ENCODE measurements around the gene BOLA3. TPM values are rescaled to one million over a fixed set of nuclear protein-coding genes. Genes with fewer than 3 reads are reported as not detected.

The BOLA3 gene
- total and polyA plus RNA-seq, 10 donors = 12.6 to 41.4 (median 23.7) TPM

GRCh38 chr2:74162951-74163350, 15.2 kb upstream of the BOLA3 start:
- no peak for TF ChIP-seq CTCF (IDR thresholded peaks at IDR 0.05 in 8 of 11, conservative IDR thresholded peaks at IDR 0.05 in 3 of 11)
- TF ChIP-seq POLR2A (IDR thresholded peaks at IDR 0.05) = no peak
- no peak for TF ChIP-seq POLR2AphosphoS5 (IDR thresholded peaks at IDR 0.05)
- no peak for DNase-seq
- intact Hi-C loops (cut with DNase I; ENCODE audit: low total_unique reads) = no loop called here
- H3K27ac ChIP-seq = no peak overlapping the region
- H3K4me3 ChIP-seq = no peak overlapping the region
- 75 to 93% (median 86%) methylated on average over 6 of the region's 6 CpGs for WGBS, 5 donors
- H3K4me1 ChIP-seq = peaks cover 0 to 29% (median 1%) of the 10 kb centered on the region in 6 donors
- H3K36me3 ChIP-seq = peaks cover 2 to 100% (median 96%) of the 10 kb centered on the region in 6 donors
- no peaks in the 10 kb centered on the region for H3K27me3 ChIP-seq (replicated peaks in 1 of 7)
- peaks cover 0 to 11% (median 8%) of the 10 kb centered on the region in 8 donors for H3K9me3 ChIP-seq

- Histone ChIP-seq H3K4me1 (no peaks in the 10 kb centered on the region), H3K27me3 (replicated peaks in 1 of 7) (no peaks in the 10 kb centered on the region), H3K27ac (no peak overlapping the region), H3K9me3 (no peaks in the 10 kb centered on the region), H3K36me3 (peaks cover 0 to 100% (median 86%) of the 10 kb centered on the region in 6 donors), H3K4me3 (no peak overlapping the region)
- DNase-seq = no peak
- no peak for TF ChIP-seq POLR2AphosphoS5 (IDR thresholded peaks at IDR 0.05)
- no peak for TF ChIP-seq POLR2A (IDR thresholded peaks at IDR 0.05)
- TF ChIP-seq CTCF (IDR thresholded peaks at IDR 0.05 in 8 of 11, conservative IDR thresholded peaks at IDR 0.05 in 3 of 11) = no peak
- WGBS, 5 donors = 83 to 92% (median 87%) methylated on average over 3 of the region's 3 CpGs
- intact Hi-C loops (cut with DNase I; ENCODE audit: low total_unique reads) = no loop called here
These were observed 8.1 kb upstream of the BOLA3 start for GRCh38 chr2:74155830-74156229.

DNA sequence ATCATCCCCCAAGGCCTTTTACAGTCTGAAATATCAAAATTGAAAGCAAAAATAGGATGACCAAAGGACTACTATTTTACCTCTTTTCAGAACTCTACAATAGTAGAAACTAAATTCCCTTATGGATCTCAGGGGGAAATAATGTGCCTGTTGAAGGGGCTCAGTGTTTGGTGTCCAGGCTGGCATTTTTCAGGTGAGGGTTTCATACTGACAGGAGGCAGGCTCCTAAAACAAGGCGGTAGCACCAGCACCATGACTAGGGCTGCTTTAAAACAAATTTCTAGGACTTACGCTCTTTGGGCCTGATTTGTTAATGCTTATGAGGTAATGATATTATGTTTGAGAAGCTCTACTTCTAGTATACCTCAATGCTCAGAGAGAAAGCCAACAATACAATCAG, 5.2 kb upstream of the BOLA3 start:
- H3K36me3 ChIP-seq = peaks cover 0 to 81% (median 63%) of the 10 kb centered on the region in 6 donors
- WGBS, 5 donors = 79 to 93% (median 86%) methylated on average over 2 of the region's 2 CpGs

More for the DNA sequence above, 5.2 kb upstream of the BOLA3 start:
- no peaks in the 10 kb centered on the region for H3K9me3 ChIP-seq
- intact Hi-C loops (cut with DNase I; ENCODE audit: low total_unique reads) = no loop called here
- TF ChIP-seq CTCF (IDR thresholded peaks at IDR 0.05 in 8 of 11, conservative IDR thresholded peaks at IDR 0.05 in 3 of 11) (no peak), POLR2AphosphoS5 (IDR thresholded peaks at IDR 0.05) (no peak), POLR2A (IDR thresholded peaks at IDR 0.05) (no peak)
- H3K27me3 ChIP-seq (replicated peaks in 1 of 7) = no peaks in the 10 kb centered on the region
- no peak for DNase-seq
- peaks cover 0 to 14% (median 7%) of the 10 kb centered on the region in 6 donors for H3K4me1 ChIP-seq
- H3K27ac ChIP-seq = no peak overlapping the region
- no peak overlapping the region for H3K4me3 ChIP-seq
